ENCODE results near the gene COL25A1.

- TF ChIP-seq EZH2 (IDR thresholded peaks at IDR 0.05): no peak
- TF ChIP-seq POLR2AphosphoS5 (IDR thresholded peaks at IDR 0.05; ENCODE audit: borderline replicate concordance, low read depth, low read length): no peak
Observed at GRCh38 chr4:108988464-108989195, 313.8 kb downstream of the COL25A1 start.
